ENCODE results near the gene RFC2.

RFC2 gene

DNA sequence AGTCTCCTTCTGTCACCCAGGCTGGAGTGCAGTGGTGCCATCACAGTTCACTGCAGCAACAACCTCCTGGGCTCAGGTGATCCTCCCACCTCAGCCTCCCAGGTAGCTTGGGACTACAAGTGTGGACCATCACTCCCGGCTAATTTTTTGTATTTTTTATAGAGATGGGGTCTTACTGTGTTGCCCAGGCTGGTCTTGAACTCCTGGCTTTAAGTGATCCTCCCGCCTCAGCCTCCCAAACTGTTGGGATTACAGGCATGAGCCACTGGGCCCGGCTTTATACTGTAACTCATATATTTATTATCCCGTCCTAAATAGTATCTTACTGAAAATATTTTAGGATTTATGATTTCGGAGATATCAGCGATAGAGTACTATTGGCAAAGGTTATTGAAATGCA, 69.2 kb downstream of the RFC2 start:
- ChIA-PET CTCF (interaction anchor here (0.7 to 2.0 kb wide), 2 partner anchors 21 to 89 kb away, joined by 4 to 13 read pairs; no protein-coding TSS in a partner anchor), POLR2A (no interaction called here)
- no peak overlapping the region for H3K27ac ChIP-seq (ENCODE audit: extremely low read depth, low read depth, low read length)
- TF ChIP-seq ZNF561 (tag by site-specific recombination; IDR thresholded peaks at IDR 0.05; ENCODE audit: borderline replicate concordance), result no peak
- TF ChIP-seq ZNF121 (tag by site-specific recombination; IDR thresholded peaks at IDR 0.05), result peak; percentile 78
- TF ChIP-seq ZNF48 (tag by site-specific recombination; IDR thresholded peaks at IDR 0.05), result no peak
- H3K4me3 ChIP-seq (ENCODE audit: low read depth, low read length), result no peak overlapping the region
- no peaks in the 10 kb centered on the region for H3K9me3 ChIP-seq (ENCODE audit: control insufficient read depth, insufficient read depth, low read depth, low read length)
- peaks cover 21 to 73% of the 10 kb centered on the region in 2 experiments; a peak in 2 of 3 replicates for H3K36me3 ChIP-seq (ENCODE audit: control insufficient read depth in 2 of 2, insufficient read depth in 1 of 2, low read length in 2 of 2)
- peaks cover 10% of the 10 kb centered on the region; the same call in 1 of the 2 replicates for H3K4me1 ChIP-seq (ENCODE audit: control insufficient read depth, insufficient read depth, low read length)

DNA sequence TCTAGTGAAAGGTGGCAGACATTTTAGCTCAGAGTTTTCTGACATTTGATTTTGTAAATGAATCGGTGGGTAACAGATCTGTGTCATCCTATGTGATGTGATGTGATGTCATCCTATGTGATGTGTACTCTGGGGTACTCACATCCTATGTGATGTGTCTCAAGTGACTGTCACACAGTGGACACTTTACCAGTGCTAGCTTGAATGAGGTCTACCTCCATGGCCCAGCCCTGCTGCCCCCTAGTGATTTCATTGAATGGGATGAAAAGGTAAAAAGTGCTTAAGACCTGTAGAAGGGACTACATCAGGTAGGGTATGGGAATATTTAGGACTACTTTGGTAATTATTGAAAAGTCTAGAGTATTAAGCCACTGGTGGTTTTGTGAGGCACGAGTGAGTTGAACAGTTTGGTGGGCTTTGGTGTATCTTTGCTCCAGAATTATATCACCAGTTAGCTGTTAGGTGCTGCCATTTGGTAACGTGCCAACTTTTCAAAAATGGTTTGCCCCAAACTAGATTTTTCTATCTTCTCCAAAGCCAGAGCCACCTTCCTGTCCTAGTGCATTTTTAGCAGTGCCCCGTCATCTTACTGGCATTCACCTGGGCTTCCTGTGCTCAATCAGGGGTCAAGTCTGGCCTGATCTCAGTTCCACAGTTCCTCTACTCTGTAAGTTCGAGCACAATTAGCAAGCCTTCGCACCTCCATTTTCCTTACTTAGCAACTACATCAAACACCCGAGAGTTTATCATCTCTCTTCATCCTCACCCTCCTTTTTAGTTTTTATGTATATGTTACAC, 70.3 kb downstream of the RFC2 start:
- CTCF ChIA-PET, result interaction anchor here (0.6 to 2.0 kb wide), 17 partner anchors 8 to 393 kb away, joined by 3 to 13 read pairs (median 4); no protein-coding TSS in a partner anchor
- 0 out of 2 replicates have a peak, but pooled peaks have one; percentile 15 for TF ChIP-seq SCRT2 (tag by site-specific recombination; IDR thresholded peaks at IDR 0.05)
- TF ChIP-seq PRDM10 (tag by site-specific recombination; IDR thresholded peaks at IDR 0.05), result peak; percentile 80
- no peak for TF ChIP-seq KLF9 (tag by site-specific recombination; IDR thresholded peaks at IDR 0.05; ENCODE audit: low read depth)
- no peak for TF ChIP-seq ZNF639 (tag by site-specific recombination; IDR thresholded peaks at IDR 0.05)
- peak; percentile 69 for TF ChIP-seq ZNF629 (tag by site-specific recombination; IDR thresholded peaks at IDR 0.05)
- TF ChIP-seq, protein P1, sequence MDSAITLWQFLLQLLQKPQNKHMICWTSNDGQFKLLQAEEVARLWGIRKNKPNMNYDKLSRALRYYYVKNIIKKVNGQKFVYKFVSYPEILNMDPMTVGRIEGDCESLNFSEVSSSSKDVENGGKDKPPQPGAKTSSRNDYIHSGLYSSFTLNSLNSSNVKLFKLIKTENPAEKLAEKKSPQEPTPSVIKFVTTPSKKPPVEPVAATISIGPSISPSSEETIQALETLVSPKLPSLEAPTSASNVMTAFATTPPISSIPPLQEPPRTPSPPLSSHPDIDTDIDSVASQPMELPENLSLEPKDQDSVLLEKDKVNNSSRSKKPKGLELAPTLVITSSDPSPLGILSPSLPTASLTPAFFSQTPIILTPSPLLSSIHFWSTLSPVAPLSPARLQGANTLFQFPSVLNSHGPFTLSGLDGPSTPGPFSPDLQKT (IDR thresholded peaks at IDR 0.05; ENCODE audit: borderline replicate concordance, low read depth, low read length), result no peak
- TF ChIP-seq, protein P2, sequence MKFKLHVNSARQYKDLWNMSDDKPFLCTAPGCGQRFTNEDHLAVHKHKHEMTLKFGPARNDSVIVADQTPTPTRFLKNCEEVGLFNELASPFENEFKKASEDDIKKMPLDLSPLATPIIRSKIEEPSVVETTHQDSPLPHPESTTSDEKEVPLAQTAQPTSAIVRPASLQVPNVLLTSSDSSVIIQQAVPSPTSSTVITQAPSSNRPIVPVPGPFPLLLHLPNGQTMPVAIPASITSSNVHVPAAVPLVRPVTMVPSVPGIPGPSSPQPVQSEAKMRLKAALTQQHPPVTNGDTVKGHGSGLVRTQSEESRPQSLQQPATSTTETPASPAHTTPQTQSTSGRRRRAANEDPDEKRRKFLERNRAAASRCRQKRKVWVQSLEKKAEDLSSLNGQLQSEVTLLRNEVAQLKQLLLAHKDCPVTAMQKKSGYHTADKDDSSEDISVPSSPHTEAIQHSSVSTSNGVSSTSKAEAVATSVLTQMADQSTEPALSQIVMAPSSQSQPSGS (tag by site-specific recombination; IDR thresholded peaks at IDR 0.05; ENCODE audit: low read depth), result 0 out of 2 replicates have a peak, but pooled peaks have one; percentile 5
- no peak for TF ChIP-seq ZNF501 (tag by site-specific recombination; IDR thresholded peaks at IDR 0.05)
- peak; percentile 37; the same call in 1 of the 2 replicates for TF ChIP-seq KLF7 (tag by site-specific recombination; IDR thresholded peaks at IDR 0.05; ENCODE audit: borderline replicate concordance)
- TF ChIP-seq KLF1 (tag by site-specific recombination; IDR thresholded peaks at IDR 0.05), result 0 out of 2 replicates have a peak, but pooled peaks have one; percentile 18
- Histone ChIP-seq H3K36me3 (ENCODE audit: control insufficient read depth in 2 of 2, insufficient read depth in 1 of 2, low read length in 2 of 2) (peaks cover 18 to 73% of the 10 kb centered on the region in 2 experiments; a peak in 2 of 3 replicates), H3K27ac (ENCODE audit: extremely low read depth, low read depth, low read length) (no peak overlapping the region), H3K4me1 (ENCODE audit: control insufficient read depth, insufficient read depth, low read length) (peaks cover 10% of the 10 kb centered on the region; the same call in 1 of the 2 replicates), H3K9me3 (ENCODE audit: control insufficient read depth, insufficient read depth, low read depth, low read length) (no peaks in the 10 kb centered on the region), H3K4me3 (ENCODE audit: low read depth, low read length) (no peak overlapping the region)
- POLR2A ChIA-PET, result interaction anchor here (0.5 to 1.5 kb wide), 6 partner anchors 9 to 400 kb away, joined by 3 to 4 read pairs (median 4); partner anchors contain the start of gene EIF4H
